NK-92 (cell line): ENCODE data around the gene PDCD6IP.
"Not testable (repeated sequence)": the region's sequence is repeated elsewhere in the genome, so short reads cannot be mapped to it uniquely, and the experiment has no call there.

Source experiments
- DNase-seq: peaks from one replicate; lab custom pipeline; 2025; ENCODE audit not compliant: unreplicated experiment; lab: John Stamatoyannopoulos, UW

Gene PDCD6IP

GRCh38 chr3:33792167-33792892 lies 6.1 kb upstream of the PDCD6IP start:
- DNase-seq, result no peak

GRCh38 chr3:33795131-33795530 lies 3.3 kb upstream of the PDCD6IP start:
- no peak for DNase-seq

- DNase-seq, result no peak
Measured at GRCh38 chr3:33795856-33796536, 2.4 kb upstream of the PDCD6IP start.

- DNase-seq, result no peak
Measured at GRCh38 chr3:33798113-33798417, 365 bp upstream of the PDCD6IP start.

GRCh38 chr3:33799202-33799551 lies 747 bp downstream of the PDCD6IP start:
- DNase-seq, result no peak

- no peak for DNase-seq
Measured at GRCh38 chr3:33803252-33803651, 4.8 kb downstream of the PDCD6IP start.

GRCh38 chr3:33803894-33804526 lies 5.6 kb downstream of the PDCD6IP start:
- DNase-seq, result no peak

GRCh38 chr3:33807191-33807590 lies 8.8 kb downstream of the PDCD6IP start:
- DNase-seq, result no peak

- DNase-seq, result no peak
Measured at GRCh38 chr3:33808559-33808958, 10.1 kb downstream of the PDCD6IP start.

GRCh38 chr3:33810545-33810944 lies 12.1 kb downstream of the PDCD6IP start:
- no peak for DNase-seq

GRCh38 chr3:33821989-33822388 lies 23.6 kb downstream of the PDCD6IP start:
- DNase-seq, result no peak

- no peak for DNase-seq
Measured at GRCh38 chr3:33823821-33824220, 25.4 kb downstream of the PDCD6IP start.

- DNase-seq, result no peak
Measured at GRCh38 chr3:33825111-33825510, 26.7 kb downstream of the PDCD6IP start.

- no peak for DNase-seq
Measured at GRCh38 chr3:33826206-33826605, 27.8 kb downstream of the PDCD6IP start.

GRCh38 chr3:33826688-33827087 lies 28.3 kb downstream of the PDCD6IP start:
- no peak for DNase-seq

GRCh38 chr3:33829720-33830119 lies 31.3 kb downstream of the PDCD6IP start:
- DNase-seq, result no peak

GRCh38 chr3:33831053-33831452 lies 32.6 kb downstream of the PDCD6IP start:
- no peak for DNase-seq

GRCh38 chr3:33833408-33834095 lies 35.1 kb downstream of the PDCD6IP start:
- DNase-seq, result no peak

- DNase-seq, result no peak
Measured at GRCh38 chr3:33834096-33834453, 35.6 kb downstream of the PDCD6IP start.

GRCh38 chr3:33837182-33837581 lies 38.8 kb downstream of the PDCD6IP start:
- not testable (repeated sequence) for DNase-seq

GRCh38 chr3:33839283-33839682 lies 40.9 kb downstream of the PDCD6IP start:
- no peak for DNase-seq

- DNase-seq, result no peak
Measured at GRCh38 chr3:33840179-33840578, 41.7 kb downstream of the PDCD6IP start.
